HG03139 (cell line): Measurements from ENCODE around the gene TNFRSF1B.

Experiments used
- ATAC-seq: cut with Tn5 transposase; IDR thresholded peaks from one replicate; pipeline ENCODE4 v1.9.1; 2021; ENCODE audit not compliant: unreplicated experiment

Gene TNFRSF1B

DNA sequence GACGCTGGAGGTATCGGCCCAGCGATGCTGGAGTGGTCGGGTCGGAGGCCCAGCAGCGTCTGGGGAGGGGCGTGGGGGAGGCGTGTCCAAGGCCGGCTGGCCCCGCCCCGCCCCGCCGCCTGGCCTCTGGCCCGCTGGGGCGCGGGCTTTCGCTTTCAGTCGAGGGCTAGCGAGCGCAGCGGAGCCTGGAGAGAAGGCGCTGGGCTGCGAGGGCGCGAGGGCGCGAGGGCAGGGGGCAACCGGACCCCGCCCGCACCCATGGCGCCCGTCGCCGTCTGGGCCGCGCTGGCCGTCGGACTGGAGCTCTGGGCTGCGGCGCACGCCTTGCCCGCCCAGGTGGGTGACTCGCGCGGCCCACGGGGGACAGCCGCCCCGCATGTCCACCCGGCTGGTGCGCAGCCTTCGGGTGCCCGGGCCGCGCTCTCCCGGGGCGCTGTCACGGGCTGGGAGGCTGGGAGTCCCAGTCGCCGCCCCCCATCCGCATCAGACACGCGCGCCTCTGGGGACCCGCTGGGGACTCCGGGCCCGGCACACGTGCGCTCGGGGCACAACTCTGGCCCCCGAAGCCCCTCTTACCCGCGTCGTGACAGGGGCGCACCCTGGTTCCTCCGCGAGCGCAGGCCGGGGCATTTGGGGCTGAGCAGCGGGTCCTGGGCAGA is at the start of gene TNFRSF1B:
Gene TNFRSF1B (plus strand): TSS at position 158 of the 659 bp plus-strand sequence. CDS start 101 bp downstream, at position 259.
- ATAC-seq, result peak; percentile 51

DNA sequence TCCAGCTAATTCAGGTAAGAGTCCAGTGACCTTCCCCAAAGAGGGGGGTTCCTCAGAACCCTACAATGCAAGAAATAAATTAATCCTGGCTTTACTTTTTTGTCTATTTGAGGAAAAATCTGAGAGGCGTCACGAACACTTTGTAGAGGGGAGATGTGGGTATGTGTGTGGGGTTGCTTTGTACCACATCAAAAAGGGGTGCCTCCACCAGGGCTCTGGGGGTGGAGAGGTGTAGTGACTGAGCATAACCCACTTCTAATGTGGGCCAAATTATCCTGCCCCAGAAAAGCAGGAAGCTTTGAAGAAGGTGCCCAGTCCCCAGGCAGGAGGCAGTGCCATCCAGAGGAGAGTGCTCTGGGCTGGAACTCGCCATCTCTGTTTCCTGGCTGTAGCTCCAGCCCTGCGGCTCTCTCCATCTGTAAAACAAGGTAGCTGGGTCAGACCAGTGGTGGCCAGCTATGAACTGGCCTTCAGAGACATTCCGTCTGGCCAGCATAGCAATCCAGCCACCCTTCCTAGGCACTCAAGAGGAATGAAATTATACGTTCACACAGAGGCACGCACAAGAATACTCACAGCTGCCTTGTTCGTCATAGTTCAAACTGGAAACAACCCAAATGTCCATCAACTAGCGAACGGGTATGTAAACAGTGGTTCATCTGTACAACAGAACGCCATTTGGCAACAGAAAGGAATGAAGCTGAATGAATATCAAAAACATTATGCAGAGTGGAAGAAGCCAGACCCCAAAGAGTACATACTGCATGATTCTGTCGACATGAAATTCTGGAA is 45.4 kb upstream of the TNFRSF1B start:
- no peak for ATAC-seq

DNA sequence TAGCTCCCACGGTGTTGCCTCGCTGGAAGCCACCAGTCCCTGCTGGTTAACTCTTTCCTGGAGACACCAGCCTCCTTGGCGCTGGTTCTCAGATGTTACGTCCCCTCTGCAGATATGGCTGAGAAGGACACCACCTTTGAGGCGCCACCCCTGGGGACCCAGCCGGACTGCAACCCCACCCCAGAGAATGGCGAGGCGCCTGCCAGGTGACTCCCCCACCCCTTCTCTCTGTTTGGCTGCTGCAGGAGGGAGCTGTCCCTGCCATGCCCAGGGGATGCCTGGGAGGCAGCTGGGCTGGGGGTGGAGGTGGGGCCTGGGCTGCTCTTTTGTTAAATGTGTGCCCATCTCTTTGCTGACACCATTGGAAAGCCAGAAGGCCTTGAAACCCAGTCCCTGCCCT is 43.6 kb upstream of the TNFRSF1B start:
- ATAC-seq, result no peak

DNA sequence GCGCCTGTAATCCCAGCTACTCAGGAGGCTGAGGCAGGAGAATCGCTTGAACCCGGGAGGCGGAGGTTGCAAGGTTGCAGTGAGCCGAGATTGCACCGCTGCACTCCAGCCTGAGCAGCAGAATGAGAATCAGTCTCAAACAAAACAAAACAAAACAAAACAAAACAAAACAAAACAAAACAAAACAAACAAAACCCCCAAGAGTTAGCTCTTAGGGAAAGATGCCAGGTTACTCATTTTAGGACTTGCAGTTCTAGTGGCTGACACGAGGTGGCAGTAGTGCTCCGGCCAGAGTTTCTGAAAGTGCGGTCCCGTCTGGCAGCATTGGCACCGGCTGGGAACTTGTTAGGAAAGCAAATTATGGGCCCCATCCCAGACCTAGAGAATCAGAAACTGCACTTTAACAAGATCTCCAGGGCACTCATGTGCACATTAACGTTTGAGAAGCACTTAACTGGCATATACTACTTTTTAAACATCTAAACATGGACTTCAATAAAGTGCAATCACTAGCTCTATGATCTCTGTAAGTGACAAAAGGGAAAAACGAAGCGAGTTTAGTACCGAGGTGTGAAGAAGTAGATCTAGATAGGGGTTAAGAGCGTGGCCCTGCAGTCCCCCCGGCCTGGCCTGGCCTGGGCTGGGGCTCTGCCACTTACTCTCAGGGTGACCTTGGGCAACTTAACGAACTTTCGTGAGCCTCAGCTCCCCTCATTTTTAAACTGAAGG is 41.9 kb upstream of the TNFRSF1B start:
- no peak for ATAC-seq

DNA sequence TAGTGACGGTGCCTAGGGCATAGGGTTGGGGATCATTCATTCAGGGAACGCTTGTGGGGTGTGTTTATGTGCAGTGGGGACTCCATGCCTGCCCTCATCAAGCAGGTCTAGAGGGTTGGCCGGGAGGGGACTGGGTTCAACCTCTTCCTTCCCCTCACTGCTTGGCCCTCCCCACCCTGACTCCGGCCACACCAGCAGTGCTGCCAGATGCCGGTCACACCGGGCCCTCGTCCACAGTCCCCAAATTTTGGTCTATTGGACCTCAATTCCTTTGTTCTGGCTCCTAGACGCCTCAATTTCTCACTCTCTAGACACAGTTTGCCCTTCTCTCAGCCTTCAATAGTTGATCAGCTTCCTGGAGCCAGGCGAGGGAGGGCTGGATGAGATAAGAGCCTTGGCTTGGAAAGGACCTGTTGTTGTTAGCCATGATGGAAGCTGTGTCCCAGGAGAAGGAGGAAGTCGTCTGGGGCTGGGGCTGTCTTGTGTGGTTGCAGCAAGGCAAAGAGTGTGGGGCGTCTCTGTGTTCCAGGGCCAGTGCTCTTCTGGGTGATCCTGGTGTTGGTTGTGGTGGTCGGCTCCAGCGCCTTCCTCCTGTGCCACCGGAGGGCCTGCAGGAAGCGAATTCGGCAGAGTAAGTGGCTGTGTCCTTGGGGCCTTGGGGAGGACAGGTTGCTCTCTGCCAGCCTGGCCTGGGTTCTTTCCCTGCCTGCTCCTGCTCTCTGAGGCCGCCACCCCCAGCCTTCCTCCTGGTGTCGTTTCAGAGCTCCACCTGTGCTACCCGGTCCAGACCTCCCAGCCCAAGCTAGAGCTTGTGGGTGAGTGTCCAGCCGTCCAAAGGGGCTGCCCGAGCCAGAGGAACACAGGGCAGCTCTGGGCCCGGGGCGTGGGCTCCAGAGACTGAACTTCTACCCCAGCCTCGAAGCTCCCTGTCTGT is 41.1 kb upstream of the TNFRSF1B start:
- no peak for ATAC-seq

DNA sequence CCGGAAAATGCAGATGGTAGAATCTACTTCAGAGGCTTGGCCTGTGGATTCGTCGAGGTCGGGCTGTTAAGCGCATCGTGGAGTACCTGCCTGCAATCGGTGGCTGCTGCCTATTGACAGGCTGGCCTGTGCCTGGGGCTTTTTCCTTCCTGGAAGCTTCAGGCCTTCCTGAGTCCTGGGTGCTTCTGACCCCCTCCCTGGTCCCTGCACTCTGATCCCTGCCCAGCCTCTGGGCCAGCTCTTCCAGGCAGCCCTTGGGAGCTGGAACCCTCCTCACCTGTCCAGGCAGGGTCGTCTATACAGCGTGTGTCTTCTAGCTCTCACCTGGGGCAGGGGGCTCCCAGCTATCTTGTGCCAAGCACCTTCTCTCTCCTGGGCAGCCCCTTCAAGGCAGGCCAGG is 40.0 kb upstream of the TNFRSF1B start:
- ATAC-seq, result no peak

DNA sequence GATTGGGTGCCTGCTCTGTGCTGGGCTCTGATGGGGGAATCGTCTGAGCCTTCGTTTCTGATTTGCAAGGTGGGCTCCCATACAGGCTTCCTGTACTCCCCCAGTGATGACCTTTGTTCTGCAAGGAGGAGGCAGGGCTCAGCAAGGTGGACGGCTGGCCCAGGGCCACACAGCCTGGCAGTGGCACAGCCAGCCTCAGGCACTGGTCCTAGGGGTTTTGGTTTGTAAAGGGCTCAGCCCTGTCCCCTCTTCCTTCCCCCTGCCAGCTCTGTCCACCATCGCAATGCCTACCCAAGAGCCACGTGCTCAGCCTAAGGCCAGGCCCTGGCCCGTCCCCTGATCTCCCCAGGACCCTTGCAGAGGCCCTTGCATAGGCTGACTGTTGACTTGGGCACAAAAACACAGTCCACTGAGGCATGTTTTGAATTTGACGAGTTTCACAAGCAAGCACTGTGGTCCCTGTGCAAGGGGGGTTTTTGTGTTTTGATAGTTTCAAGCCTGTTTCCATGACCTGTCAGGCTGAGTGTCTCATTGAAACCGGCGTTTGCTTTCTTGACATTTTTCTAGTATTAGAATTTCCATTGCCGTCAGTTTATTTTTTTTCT is 39.5 kb upstream of the TNFRSF1B start:
- ATAC-seq, result no peak

DNA sequence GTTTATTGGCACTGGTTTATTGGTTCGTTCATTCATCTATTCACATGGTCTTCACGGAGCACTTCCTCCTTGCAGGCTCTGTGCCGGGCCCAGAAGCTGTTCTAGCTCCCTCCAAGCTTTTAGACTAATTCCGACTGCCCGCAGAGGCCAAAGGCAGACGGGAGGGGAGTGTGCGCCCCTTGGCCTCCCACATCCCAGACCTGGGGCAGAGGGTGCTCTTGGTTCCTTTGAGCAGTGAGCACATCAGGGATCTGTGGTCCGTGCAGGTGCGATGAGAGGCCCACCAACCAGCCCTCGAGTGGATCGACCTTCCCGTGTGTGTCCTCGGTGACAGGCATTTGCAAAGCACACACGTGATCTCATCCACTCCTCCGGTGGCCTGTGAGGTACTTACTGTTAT is 38.7 kb upstream of the TNFRSF1B start:
- ATAC-seq, result no peak

DNA sequence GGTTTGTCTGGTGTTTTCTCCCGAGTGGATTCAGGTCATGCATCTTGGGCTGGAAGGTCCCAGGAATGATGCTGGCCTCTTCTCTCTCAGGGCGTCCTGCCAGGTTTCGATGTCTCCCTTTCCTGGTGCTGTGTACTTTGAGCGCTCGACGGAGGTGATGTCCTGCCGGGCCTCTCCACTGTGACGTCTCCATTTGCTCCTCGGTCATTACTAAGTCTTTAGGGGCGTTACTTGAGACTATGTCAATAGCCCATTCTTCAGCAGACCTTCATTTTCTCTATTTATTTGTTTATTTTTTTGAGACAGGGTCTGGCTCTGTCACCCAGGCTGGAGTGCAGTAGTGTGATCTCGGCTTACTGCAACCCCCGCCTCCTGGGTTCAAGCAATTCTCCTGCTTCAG is 37.2 kb upstream of the TNFRSF1B start:
- ATAC-seq, result no peak

DNA sequence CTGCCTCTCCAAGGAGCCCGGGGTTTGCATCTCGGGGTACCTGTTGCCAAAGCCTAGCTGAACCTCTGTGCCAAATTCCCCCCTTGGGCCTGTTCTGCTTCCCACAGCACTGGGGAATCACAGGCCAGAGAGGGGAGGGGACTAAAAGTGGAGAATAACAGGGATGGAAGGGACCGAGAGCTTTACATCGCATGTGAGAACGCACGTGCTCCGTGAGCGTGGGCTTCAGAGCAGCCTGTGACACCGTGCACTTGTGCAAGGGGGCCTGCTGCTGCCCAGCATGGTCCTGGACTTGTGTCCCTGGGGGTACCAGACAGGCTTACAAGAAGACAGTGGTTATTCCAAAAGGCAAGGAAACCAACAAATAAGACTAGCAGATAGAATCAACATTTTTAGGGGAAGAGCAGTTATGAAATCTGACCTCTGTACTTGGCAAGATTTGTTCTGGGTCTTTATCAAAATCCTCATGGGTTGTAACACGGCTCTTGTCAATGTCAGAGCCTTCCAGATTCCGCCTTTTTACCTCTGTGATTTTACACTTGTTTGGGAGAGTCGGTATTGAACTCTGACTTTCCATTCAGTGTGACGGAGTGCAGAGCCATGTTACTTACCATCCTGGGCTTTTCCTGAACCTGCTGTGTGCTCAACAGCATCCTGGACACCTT is 36.2 kb upstream of the TNFRSF1B start:
- ATAC-seq, result no peak

DNA sequence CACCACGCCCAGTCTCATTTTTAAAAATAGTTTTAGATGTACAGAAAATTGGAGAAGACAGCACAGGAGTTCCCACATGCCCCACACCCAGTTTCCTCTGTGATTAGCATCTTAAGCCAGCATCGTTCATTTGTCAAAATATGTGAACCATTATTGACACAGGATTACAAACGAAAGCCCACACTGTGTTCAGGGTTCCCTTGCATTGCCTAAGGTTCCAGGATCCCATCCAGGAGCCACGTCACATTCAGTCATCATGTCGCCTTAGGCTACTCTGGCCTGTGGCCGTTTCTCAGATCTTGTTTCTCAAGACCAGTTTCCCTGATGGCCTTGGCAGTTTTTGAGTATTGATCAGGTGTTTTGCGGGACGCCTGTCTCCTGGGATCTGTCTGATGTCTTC is 34.7 kb upstream of the TNFRSF1B start:
- no peak for ATAC-seq

DNA sequence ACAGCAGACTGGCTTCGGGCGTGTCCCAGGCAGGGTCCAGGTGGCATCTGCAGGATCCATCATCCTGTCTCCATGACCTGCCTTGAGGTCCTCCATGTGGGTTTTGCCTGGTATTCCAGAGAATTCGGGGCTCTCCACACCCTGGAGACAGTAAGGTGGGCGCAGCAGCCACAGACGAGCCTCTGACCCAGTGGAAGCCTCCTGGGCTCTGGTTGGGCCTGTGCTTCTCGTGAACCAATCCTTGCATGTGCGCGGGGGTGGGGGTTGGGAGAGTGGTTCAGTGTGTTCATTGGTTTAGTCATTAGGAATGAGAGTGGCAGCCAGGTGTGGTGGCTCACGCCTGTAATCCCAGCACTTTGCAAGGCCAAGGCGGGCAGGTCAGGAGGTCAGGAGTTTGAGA is 32.1 kb upstream of the TNFRSF1B start:
- ATAC-seq, result no peak

DNA sequence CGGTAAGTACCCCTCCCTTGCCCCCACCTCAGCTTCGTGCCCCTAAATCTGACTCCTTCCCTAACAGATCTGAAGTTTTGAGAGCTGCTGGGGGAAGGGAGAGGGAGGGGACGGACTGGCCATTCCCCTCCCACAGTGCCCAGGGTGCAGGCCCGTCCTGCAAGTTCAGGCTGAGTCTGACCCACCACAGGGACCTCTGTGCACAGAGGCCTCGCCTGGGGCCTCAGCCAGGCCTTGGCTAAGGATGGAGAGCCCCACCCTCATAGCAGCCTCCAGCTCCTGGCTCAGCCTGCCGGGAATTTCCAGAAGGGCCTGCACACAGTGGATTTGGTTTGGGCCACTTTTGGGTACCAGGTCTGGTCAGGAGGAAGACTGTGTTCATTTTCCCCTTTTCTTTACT is 31.2 kb upstream of the TNFRSF1B start:
- ATAC-seq, result no peak

DNA sequence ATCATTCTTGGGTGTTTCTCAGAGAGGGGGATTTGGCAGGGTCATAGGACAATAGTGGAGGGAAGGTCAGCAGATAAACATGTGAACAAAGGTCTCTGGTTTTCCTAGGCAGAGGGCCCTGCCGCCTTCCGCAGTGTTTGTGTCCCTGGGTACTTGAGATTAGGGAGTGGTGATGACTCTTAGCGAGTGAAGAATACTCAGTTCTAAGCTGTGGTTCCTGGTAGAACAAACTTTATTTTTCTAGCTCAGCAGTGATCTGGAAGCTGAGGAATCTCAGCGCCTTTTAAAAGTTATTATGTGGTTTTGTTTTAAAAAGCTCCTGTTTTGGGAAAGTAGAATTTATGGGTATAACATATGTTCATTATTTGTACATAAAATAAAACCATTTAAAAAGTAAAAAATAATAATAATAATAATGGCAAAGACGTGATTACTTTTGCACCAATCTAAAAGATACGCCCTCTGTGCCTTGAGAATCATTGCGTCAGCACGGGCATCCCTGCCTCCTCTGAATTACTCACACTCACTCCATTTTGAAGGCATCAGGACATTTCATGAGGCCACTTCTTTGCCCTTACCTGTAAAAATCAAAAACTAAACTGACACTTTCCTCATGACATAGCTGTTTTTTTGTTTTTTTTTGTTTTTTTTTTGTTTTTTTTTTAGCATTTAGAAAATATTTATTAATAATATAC is 29.7 kb upstream of the TNFRSF1B start:
- no peak for ATAC-seq

DNA sequence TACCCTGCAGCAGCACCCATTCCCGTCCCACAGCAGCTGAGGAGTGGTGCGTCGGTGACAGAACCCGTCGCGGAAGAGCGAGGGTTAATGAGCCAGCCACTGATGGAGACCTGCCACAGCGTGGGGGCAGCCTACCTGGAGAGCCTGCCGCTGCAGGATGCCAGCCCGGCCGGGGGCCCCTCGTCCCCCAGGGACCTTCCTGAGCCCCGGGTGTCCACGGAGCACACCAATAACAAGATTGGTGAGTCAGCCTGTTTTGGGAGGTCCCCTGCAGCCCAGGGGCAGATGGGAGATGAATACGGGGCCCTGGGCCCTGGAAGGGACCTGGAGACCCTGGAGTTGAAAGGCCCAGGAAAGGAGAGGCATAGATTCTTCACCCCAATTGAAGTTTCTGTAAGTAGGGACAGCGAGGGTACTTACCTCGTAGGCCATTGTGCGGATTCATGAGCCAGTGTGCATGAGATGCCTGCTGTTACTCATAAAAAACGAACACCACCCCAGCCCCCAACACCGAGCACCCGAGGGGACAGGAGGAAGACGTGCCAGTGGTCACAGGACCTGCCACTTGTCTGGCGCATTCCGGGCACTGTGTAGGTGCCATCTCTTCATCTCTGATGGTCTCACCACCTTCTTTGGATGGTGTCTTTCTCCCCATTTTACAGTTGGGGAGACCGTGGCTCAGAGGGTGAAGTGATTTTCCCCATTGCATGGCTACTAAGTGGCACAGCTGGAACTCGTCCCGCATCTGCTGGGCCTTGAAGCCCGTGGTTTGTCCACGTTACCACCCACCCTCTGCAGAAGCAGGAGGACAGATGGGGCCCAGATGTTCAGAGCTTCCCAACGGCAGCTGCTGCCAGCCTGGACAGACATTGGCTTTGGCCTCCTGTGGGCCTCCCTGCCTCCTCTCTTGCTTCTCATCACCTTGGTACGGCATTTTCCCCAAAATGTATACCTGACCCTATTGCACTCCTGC is 28.3 kb upstream of the TNFRSF1B start:
- ATAC-seq, result no peak

DNA sequence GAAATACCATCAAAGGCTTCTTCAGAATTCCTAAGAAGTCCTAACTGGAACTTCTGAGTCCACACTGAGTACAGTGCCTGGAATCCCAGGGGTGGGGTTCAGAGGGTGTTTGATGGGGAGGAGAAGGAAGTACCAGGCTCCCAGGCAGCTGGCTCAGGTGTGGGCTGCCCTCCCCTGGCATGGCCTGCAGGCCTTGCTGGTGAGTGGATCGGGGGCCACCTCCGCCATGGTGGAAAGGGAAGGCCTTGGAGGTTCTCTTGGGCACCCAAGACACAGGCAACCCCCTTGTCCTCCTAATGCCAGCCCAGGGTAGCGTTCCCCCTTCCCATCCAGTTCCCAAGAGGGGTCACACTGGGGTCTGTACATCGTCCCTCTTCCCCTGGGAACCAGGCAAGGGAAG is 26.8 kb upstream of the TNFRSF1B start:
- no peak for ATAC-seq

DNA sequence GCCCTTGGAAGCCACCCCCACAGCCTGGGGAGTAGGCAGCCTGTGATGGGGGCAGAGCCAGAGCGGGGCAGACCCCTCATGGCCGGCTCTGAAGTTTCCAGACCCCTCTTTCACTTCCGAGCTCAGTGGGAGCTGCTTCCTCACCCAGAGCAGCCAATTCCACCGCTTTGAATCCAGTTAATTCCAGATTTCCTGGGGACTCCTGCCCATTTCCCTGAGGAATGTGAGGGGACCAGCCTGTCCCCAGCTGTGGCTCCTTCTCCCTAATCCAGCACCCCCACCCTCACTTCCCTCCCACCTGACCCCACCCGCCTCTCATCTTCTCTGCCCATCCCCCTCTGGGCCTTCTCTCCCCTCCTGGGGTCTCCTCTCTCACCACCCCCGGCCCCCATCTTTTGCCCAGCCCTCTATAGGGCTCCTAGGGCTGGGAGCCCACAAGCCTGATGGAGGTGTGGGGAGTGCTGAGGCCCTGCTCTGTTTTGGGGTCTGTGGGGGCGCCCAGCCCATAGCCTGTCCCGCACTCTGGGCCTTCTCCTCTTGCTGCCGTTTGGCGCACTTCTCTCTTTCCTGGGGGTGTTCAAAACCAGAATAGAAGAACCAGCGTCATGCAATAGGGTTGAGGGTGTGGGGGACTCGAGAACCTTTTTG is 26.2 kb upstream of the TNFRSF1B start:
- no peak for ATAC-seq
